ENCODE measurements around the gene HNF1A. TPM values are rescaled to one million over a fixed set of nuclear protein-coding genes. Genes with fewer than 3 reads are reported as not detected.
A peak's percentile ranks its signal among the peaks of the same experiment; 100 is the strongest.

HNF1A gene
- total RNA-seq, 1 experiment from 2014 or later, result 7.0 TPM

- in situ Hi-C loops (cut with HindIII; ENCODE audit: low pct_unique_long_range_greater_than_20kb, low sequenced_read_pairs), result no loop called here
- no peak for DNase-seq (ENCODE audit: low read depth)
Observed at GRCh38 chr12:121000530-121000929, 22.2 kb downstream of the HNF1A start.

GRCh38 chr12:121001060-121001459, 22.7 kb downstream of the HNF1A start:
- in situ Hi-C loops (cut with HindIII; ENCODE audit: low pct_unique_long_range_greater_than_20kb, low sequenced_read_pairs), result no loop called here
- no peak for DNase-seq (ENCODE audit: low read depth)

- in situ Hi-C loops (cut with HindIII; ENCODE audit: low pct_unique_long_range_greater_than_20kb, low sequenced_read_pairs), result no loop called here
- DNase-seq (ENCODE audit: low read depth), result no peak
Observed at GRCh38 chr12:121001841-121002483, 23.6 kb downstream of the HNF1A start.

GRCh38 chr12:121003650-121004049, 25.3 kb downstream of the HNF1A start:
- in situ Hi-C loops (cut with HindIII; ENCODE audit: low pct_unique_long_range_greater_than_20kb, low sequenced_read_pairs), result no loop called here
- no peak for DNase-seq (ENCODE audit: low read depth)

GRCh38 chr12:121004253-121004815, 26.0 kb downstream of the HNF1A start:
- no peak for DNase-seq (ENCODE audit: low read depth)
- in situ Hi-C loops (cut with HindIII; ENCODE audit: low pct_unique_long_range_greater_than_20kb, low sequenced_read_pairs), result no loop called here

GRCh38 chr12:121005346-121005815, 27.0 kb downstream of the HNF1A start:
- in situ Hi-C loops (cut with HindIII; ENCODE audit: low pct_unique_long_range_greater_than_20kb, low sequenced_read_pairs), result no loop called here
- no peak for DNase-seq (ENCODE audit: low read depth)

GRCh38 chr12:121008347-121009098, 30.2 kb downstream of the HNF1A start:
- in situ Hi-C loops (cut with HindIII; ENCODE audit: low pct_unique_long_range_greater_than_20kb, low sequenced_read_pairs), result no loop called here
- DNase-seq (ENCODE audit: low read depth), result no peak

- peak; percentile 72 for DNase-seq (ENCODE audit: low read depth)
Observed at GRCh38 chr12:121009741-121010140, 31.4 kb downstream of the HNF1A start.

GRCh38 chr12:121010860-121011259, 32.5 kb downstream of the HNF1A start:
- in situ Hi-C loops (cut with HindIII; ENCODE audit: low pct_unique_long_range_greater_than_20kb, low sequenced_read_pairs), result no loop called here
- DNase-seq (ENCODE audit: low read depth), result no peak

More at GRCh38 chr12:121009741-121010140, 31.4 kb downstream of the HNF1A start:
- in situ Hi-C loops (cut with HindIII; ENCODE audit: low pct_unique_long_range_greater_than_20kb, low sequenced_read_pairs), result no loop called here

- DNase-seq (ENCODE audit: low read depth), result no peak
- in situ Hi-C loops (cut with HindIII; ENCODE audit: low pct_unique_long_range_greater_than_20kb, low sequenced_read_pairs), result no loop called here
Observed at GRCh38 chr12:121011820-121012219, 33.5 kb downstream of the HNF1A start.

- in situ Hi-C loops (cut with HindIII; ENCODE audit: low pct_unique_long_range_greater_than_20kb, low sequenced_read_pairs), result no loop called here
- no peak for DNase-seq (ENCODE audit: low read depth)
Observed at GRCh38 chr12:121013715-121014114, 35.4 kb downstream of the HNF1A start.

- DNase-seq (ENCODE audit: low read depth), result peak; percentile 80
- in situ Hi-C loops (cut with HindIII; ENCODE audit: low pct_unique_long_range_greater_than_20kb, low sequenced_read_pairs), result no loop called here
Observed at GRCh38 chr12:121015825-121016766, 37.8 kb downstream of the HNF1A start, which contains the start of gene C12orf43. C12orf43 (minus strand) TSS chr12:121016487; CDS start chr12:121016474, 13 bp downstream.

GRCh38 chr12:121017966-121018491, 39.7 kb downstream of the HNF1A start:
- in situ Hi-C loops (cut with HindIII; ENCODE audit: low pct_unique_long_range_greater_than_20kb, low sequenced_read_pairs), result no loop called here
- no peak for DNase-seq (ENCODE audit: low read depth)

- DNase-seq (ENCODE audit: low read depth), result no peak
- in situ Hi-C loops (cut with HindIII; ENCODE audit: low pct_unique_long_range_greater_than_20kb, low sequenced_read_pairs), result no loop called here
Observed at GRCh38 chr12:121018860-121019617, 40.7 kb downstream of the HNF1A start.

- no peak for DNase-seq (ENCODE audit: low read depth)
- in situ Hi-C loops (cut with HindIII; ENCODE audit: low pct_unique_long_range_greater_than_20kb, low sequenced_read_pairs), result no loop called here
Observed at GRCh38 chr12:121021754-121022153, 43.4 kb downstream of the HNF1A start.

GRCh38 chr12:121022713-121023112, 44.4 kb downstream of the HNF1A start:
- in situ Hi-C loops (cut with HindIII; ENCODE audit: low pct_unique_long_range_greater_than_20kb, low sequenced_read_pairs), result no loop called here

GRCh38 chr12:121023799-121024198, 45.5 kb downstream of the HNF1A start:
- in situ Hi-C loops (cut with HindIII; ENCODE audit: low pct_unique_long_range_greater_than_20kb, low sequenced_read_pairs), result no loop called here
- DNase-seq (ENCODE audit: low read depth), result no peak

More at GRCh38 chr12:121022713-121023112, 44.4 kb downstream of the HNF1A start:
- DNase-seq (ENCODE audit: low read depth), result no peak

Measured in Caki2 (cell line).